ENCODE results near the gene NPAP1.
"Not testable (repeated sequence)": the region's sequence is repeated elsewhere in the genome, so short reads cannot be mapped to it uniquely, and the experiment has no call there.

NPAP1 gene

DNA sequence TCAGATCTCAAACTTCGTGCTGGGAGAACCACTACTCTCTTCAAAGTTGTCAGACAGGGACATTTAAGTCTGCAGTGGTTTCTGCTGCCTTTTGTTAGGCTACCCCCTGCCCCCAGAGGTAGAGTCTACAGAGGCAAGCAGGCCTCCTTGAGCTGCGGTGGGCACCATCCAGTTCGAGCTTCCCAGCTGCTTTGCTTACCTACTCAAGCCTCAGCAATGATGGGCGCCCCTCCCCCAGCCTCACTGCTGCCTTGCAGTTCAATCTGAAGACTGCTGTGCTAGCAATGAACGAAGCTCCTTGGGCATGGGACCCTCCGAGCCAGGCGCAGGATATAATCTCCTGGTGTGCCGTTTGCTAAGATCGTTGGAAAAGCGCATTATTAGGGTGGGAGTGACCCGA is 36.2 kb upstream of the NPAP1 start:
- not testable (repeated sequence) for H3K36me3 ChIP-seq (replicated peaks in 1 of 2; ENCODE audit: control insufficient read depth in 2 of 2, insufficient read depth in 2 of 2, low read length in 2 of 2); H3K4me1 ChIP-seq (ENCODE audit: control insufficient read depth in 2 of 2, insufficient read depth in 1 of 2, low read depth in 1 of 2, low read length in 2 of 2); H3K9ac ChIP-seq (ENCODE audit: low read depth, low read length, poor library complexity); H4K91ac ChIP-seq (ENCODE audit: low read depth, low read length, poor library complexity); H3K4me3 ChIP-seq (ENCODE audit: low read length in 2 of 2); H2AK5ac ChIP-seq (ENCODE audit: low read depth, low read length); H3K27ac ChIP-seq (replicated peaks; ENCODE audit: low read length); H2BK15ac ChIP-seq (ENCODE audit: low read length); H3K4ac ChIP-seq (ENCODE audit: low read length); H3K27me3 ChIP-seq (ENCODE audit: control insufficient read depth in 3 of 3, insufficient read depth in 3 of 3, low read depth in 1 of 3, low read length in 3 of 3); H3K18ac ChIP-seq (ENCODE audit: low read length); DNase-seq (ENCODE audit: low spot score); H2BK12ac ChIP-seq (ENCODE audit: low read length); H3K14ac ChIP-seq (ENCODE audit: low read length); H2BK5ac ChIP-seq (ENCODE audit: low read length); H2BK120ac ChIP-seq (ENCODE audit: low read depth, low read length); H3K9me3 ChIP-seq (replicated peaks in 1 of 2; ENCODE audit: control insufficient read depth in 2 of 2, insufficient read depth in 1 of 2, low read depth in 1 of 2, low read length in 2 of 2); H4K8ac ChIP-seq (ENCODE audit: low read depth, low read length); H3K23ac ChIP-seq (ENCODE audit: low read depth, low read length, poor library complexity); H3K79me1 ChIP-seq (ENCODE audit: low read depth, low read length); H3K4me2 ChIP-seq (ENCODE audit: insufficient read depth, low read length, poor library complexity, severe bottlenecking); H2AFZ ChIP-seq (ENCODE audit: low read length)
- WGBS, 2 donors (ENCODE audit: extremely low coverage in 2 of 2, insufficient read length in 2 of 2, insufficient replicate concordance in 1 of 2): no CpG with 5 or more reads among the region's 11 CpGs

DNA sequence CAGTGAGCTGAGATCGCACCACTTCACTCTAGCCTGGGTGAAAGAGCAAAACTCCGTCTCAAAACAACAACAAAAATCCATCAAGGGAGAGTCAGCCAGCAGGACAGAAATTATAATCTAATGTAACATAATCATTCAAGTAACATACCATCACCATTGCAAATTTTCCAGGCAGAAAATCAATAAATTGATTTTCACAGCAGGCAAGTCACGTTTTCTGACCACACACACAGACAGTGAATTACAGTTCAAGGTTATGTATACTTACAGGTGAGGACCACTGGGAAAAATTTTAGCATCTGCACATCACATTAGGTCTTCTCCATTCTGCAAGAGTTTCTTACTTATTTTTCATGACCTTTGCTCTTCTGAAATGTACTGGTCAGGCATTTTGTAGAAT is 29.9 kb upstream of the NPAP1 start:
- no peak for DNase-seq (ENCODE audit: low spot score)
- WGBS, 2 donors (ENCODE audit: extremely low coverage in 2 of 2, insufficient read length in 2 of 2, insufficient replicate concordance in 1 of 2): no CpG with 5 or more reads among the region's 3 CpGs

GRCh38 chr15:24659622-24660021 is 16.0 kb upstream of the NPAP1 start:
- H4K8ac ChIP-seq (ENCODE audit: low read depth, low read length): no peak overlapping the region
- no peak overlapping the region for H2BK12ac ChIP-seq (ENCODE audit: low read length)
- H3K14ac ChIP-seq (ENCODE audit: low read length): no peak overlapping the region
- no peaks in the 10 kb centered on the region for H3K79me1 ChIP-seq (ENCODE audit: low read depth, low read length)
- H3K18ac ChIP-seq (ENCODE audit: low read length): no peak overlapping the region
- H3K36me3 ChIP-seq (replicated peaks in 1 of 2; ENCODE audit: control insufficient read depth in 2 of 2, insufficient read depth in 2 of 2, low read length in 2 of 2): no peaks in the 10 kb centered on the region
- no CpG with 5 or more reads among the region's 7 CpGs for WGBS, 2 donors (ENCODE audit: extremely low coverage in 2 of 2, insufficient read length in 2 of 2, insufficient replicate concordance in 1 of 2)
- DNase-seq (ENCODE audit: low spot score): no peak
- no peak overlapping the region for H2AK5ac ChIP-seq (ENCODE audit: low read depth, low read length)
- no peaks in the 10 kb centered on the region for H3K27me3 ChIP-seq (ENCODE audit: control insufficient read depth in 3 of 3, insufficient read depth in 3 of 3, low read depth in 1 of 3, low read length in 3 of 3)
- peak overlapping the region; percentile 23 for H2AFZ ChIP-seq (ENCODE audit: low read length)
- no peak overlapping the region for H2BK120ac ChIP-seq (ENCODE audit: low read depth, low read length)
- no peak overlapping the region for H3K23ac ChIP-seq (ENCODE audit: low read depth, low read length, poor library complexity)
- H3K27ac ChIP-seq (replicated peaks; ENCODE audit: low read length): no peak overlapping the region
- H3K4me2 ChIP-seq (ENCODE audit: insufficient read depth, low read length, poor library complexity, severe bottlenecking): no peak overlapping the region
- no peak overlapping the region for H3K9ac ChIP-seq (ENCODE audit: low read depth, low read length, poor library complexity)
- no peak overlapping the region for H2BK15ac ChIP-seq (ENCODE audit: low read length)
- peaks cover 0 to 6% of the 10 kb centered on the region in 2 donors for H3K9me3 ChIP-seq (replicated peaks in 1 of 2; ENCODE audit: control insufficient read depth in 2 of 2, insufficient read depth in 1 of 2, low read depth in 1 of 2, low read length in 2 of 2)
- no peak overlapping the region for H2BK5ac ChIP-seq (ENCODE audit: low read length)
- no peaks in the 10 kb centered on the region for H3K4me1 ChIP-seq (ENCODE audit: control insufficient read depth in 2 of 2, insufficient read depth in 1 of 2, low read depth in 1 of 2, low read length in 2 of 2)
- H4K91ac ChIP-seq (ENCODE audit: low read depth, low read length, poor library complexity): no peak overlapping the region
- no peak overlapping the region for H3K4ac ChIP-seq (ENCODE audit: low read length)
- H3K4me3 ChIP-seq (ENCODE audit: low read length in 2 of 2): no peak overlapping the region

More for the DNA sequence above, 29.9 kb upstream of the NPAP1 start:
- H3K36me3 ChIP-seq (replicated peaks in 1 of 2; ENCODE audit: control insufficient read depth in 2 of 2, insufficient read depth in 2 of 2, low read length in 2 of 2): no peaks in the 10 kb centered on the region
- no peak overlapping the region for H2AFZ ChIP-seq (ENCODE audit: low read length)
- H3K4me1 ChIP-seq (ENCODE audit: control insufficient read depth in 2 of 2, insufficient read depth in 1 of 2, low read depth in 1 of 2, low read length in 2 of 2): no peaks in the 10 kb centered on the region
- no peak overlapping the region for H3K9ac ChIP-seq (ENCODE audit: low read depth, low read length, poor library complexity)
- no peaks in the 10 kb centered on the region for H3K27me3 ChIP-seq (ENCODE audit: control insufficient read depth in 3 of 3, insufficient read depth in 3 of 3, low read depth in 1 of 3, low read length in 3 of 3)
- H3K14ac ChIP-seq (ENCODE audit: low read length): no peak overlapping the region
- no peak overlapping the region for H2BK120ac ChIP-seq (ENCODE audit: low read depth, low read length)
- H4K8ac ChIP-seq (ENCODE audit: low read depth, low read length): no peak overlapping the region
- H2AK5ac ChIP-seq (ENCODE audit: low read depth, low read length): no peak overlapping the region
- H3K9me3 ChIP-seq (replicated peaks in 1 of 2; ENCODE audit: control insufficient read depth in 2 of 2, insufficient read depth in 1 of 2, low read depth in 1 of 2, low read length in 2 of 2): peaks cover 0 to 6% of the 10 kb centered on the region in 2 donors
- no peak overlapping the region for H3K23ac ChIP-seq (ENCODE audit: low read depth, low read length, poor library complexity)
- H4K91ac ChIP-seq (ENCODE audit: low read depth, low read length, poor library complexity): no peak overlapping the region
- H3K27ac ChIP-seq (replicated peaks; ENCODE audit: low read length): no peak overlapping the region
- H3K4ac ChIP-seq (ENCODE audit: low read length): no peak overlapping the region
- no peak overlapping the region for H3K4me3 ChIP-seq (ENCODE audit: low read length in 2 of 2)
- no peak overlapping the region for H3K18ac ChIP-seq (ENCODE audit: low read length)
- no peak overlapping the region for H2BK12ac ChIP-seq (ENCODE audit: low read length)
- H2BK5ac ChIP-seq (ENCODE audit: low read length): no peak overlapping the region
- no peak overlapping the region for H3K4me2 ChIP-seq (ENCODE audit: insufficient read depth, low read length, poor library complexity, severe bottlenecking)
- H2BK15ac ChIP-seq (ENCODE audit: low read length): no peak overlapping the region
- H3K79me1 ChIP-seq (ENCODE audit: low read depth, low read length): no peaks in the 10 kb centered on the region

DNA sequence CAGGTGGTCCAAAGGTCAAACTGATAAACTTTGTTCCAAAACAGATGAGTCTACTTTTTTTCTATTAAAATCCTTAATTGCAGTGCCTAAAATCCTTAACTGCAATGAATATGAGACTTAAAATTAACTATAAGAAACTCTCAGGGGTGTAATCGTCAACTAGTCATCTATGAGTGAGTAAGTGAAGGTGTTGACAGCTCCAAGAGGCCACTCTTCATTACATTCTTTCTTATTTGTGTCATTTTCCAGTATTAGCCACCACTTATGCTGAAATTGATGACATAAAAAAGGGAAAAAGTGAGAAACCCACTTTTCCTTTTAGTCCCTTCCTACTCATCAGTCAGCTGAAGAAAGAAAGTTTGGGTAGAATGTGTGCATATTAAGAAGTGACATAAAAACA is 12.6 kb upstream of the NPAP1 start:
- H2AK5ac ChIP-seq (ENCODE audit: low read depth, low read length): no peak overlapping the region
- no peaks in the 10 kb centered on the region for H3K36me3 ChIP-seq (replicated peaks in 1 of 2; ENCODE audit: control insufficient read depth in 2 of 2, insufficient read depth in 2 of 2, low read length in 2 of 2)
- H3K9ac ChIP-seq (ENCODE audit: low read depth, low read length, poor library complexity): no peak overlapping the region
- H3K4me1 ChIP-seq (ENCODE audit: control insufficient read depth in 2 of 2, insufficient read depth in 1 of 2, low read depth in 1 of 2, low read length in 2 of 2): no peaks in the 10 kb centered on the region
- no peak overlapping the region for H3K14ac ChIP-seq (ENCODE audit: low read length)
- H3K27me3 ChIP-seq (ENCODE audit: control insufficient read depth in 3 of 3, insufficient read depth in 3 of 3, low read depth in 1 of 3, low read length in 3 of 3): no peaks in the 10 kb centered on the region
- H4K8ac ChIP-seq (ENCODE audit: low read depth, low read length): no peak overlapping the region
- H3K79me1 ChIP-seq (ENCODE audit: low read depth, low read length): no peaks in the 10 kb centered on the region
- H3K27ac ChIP-seq (replicated peaks; ENCODE audit: low read length): no peak overlapping the region
- no peak overlapping the region for H2BK12ac ChIP-seq (ENCODE audit: low read length)
- H3K18ac ChIP-seq (ENCODE audit: low read length): no peak overlapping the region
- H2AFZ ChIP-seq (ENCODE audit: low read length): no peak overlapping the region
- H2BK120ac ChIP-seq (ENCODE audit: low read depth, low read length): no peak overlapping the region
- no peak overlapping the region for H4K91ac ChIP-seq (ENCODE audit: low read depth, low read length, poor library complexity)
- H3K4me2 ChIP-seq (ENCODE audit: insufficient read depth, low read length, poor library complexity, severe bottlenecking): no peak overlapping the region
- no peak overlapping the region for H2BK5ac ChIP-seq (ENCODE audit: low read length)
- no peak for DNase-seq (ENCODE audit: low spot score)
- no CpG with 5 or more reads among the region's 1 CpG for WGBS, 2 donors (ENCODE audit: extremely low coverage in 2 of 2, insufficient read length in 2 of 2, insufficient replicate concordance in 1 of 2)
- no peak overlapping the region for H3K4me3 ChIP-seq (ENCODE audit: low read length in 2 of 2)
- no peak overlapping the region for H2BK15ac ChIP-seq (ENCODE audit: low read length)
- H3K4ac ChIP-seq (ENCODE audit: low read length): no peak overlapping the region
- peaks cover 0 to 5% of the 10 kb centered on the region in 2 donors for H3K9me3 ChIP-seq (replicated peaks in 1 of 2; ENCODE audit: control insufficient read depth in 2 of 2, insufficient read depth in 1 of 2, low read depth in 1 of 2, low read length in 2 of 2)
- no peak overlapping the region for H3K23ac ChIP-seq (ENCODE audit: low read depth, low read length, poor library complexity)

Measured in neuronal stem cell (in vitro differentiated cells).